D721Med (cell line): ENCODE data around the gene CAPN10.
"Not testable (repeated sequence)": the region's sequence is repeated elsewhere in the genome, so short reads cannot be mapped to it uniquely, and the experiment has no call there.

Experiments used
- DNase-seq: peaks from one replicate; pipeline ENCODE4 v3.0.0; 2011; ENCODE audit warnings: low spot score; ENCODE audit not compliant: insufficient read length
- FAIRE-seq: peaks from 2 replicates; lab custom pipeline; 2011; peaks lifted over from hg19 to GRCh38; lab: Jason Lieb, UNC
- CTCF ChIP-seq: IDR thresholded peaks from 2 replicates; pipeline ENCODE4 v1.5.1; 2012; ENCODE audit warnings: mild to moderate bottlenecking, control low read depth; ENCODE audit not compliant: insufficient read depth; ENCODE audit errors: missing control alignments

Gene CAPN10

DNA sequence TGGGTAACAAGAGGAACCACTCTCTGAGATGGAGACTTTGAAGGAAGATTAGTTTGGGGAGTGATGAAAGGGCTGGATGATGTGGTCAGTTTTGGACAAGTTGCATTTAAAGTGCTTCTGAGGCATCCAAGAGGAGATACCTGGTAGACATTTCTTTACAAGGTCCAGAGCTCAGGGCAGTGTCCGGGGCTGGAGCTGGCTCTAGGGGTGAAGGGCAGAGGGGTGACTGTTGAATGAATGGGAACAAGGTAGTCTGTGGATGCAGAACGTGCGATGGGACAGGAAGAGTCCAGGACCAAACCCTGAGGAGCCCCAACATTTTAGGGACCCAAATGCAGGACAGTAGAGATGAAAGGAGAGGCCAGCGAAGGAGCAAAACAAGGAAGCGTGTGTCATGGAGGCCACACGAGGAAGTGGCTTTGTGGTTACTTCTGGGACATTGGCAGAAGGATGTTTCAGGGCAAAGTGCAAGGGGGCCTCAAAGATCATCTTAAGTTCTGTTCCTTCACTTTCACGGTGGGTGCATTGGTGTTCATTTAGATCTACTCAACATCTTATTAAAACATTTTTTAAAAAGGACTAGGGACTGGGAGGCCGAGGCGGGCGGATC, 25.2 kb downstream of the CAPN10 start:
- no peak for TF ChIP-seq CTCF
- no peak for DNase-seq
- FAIRE-seq, result no peak

DNA sequence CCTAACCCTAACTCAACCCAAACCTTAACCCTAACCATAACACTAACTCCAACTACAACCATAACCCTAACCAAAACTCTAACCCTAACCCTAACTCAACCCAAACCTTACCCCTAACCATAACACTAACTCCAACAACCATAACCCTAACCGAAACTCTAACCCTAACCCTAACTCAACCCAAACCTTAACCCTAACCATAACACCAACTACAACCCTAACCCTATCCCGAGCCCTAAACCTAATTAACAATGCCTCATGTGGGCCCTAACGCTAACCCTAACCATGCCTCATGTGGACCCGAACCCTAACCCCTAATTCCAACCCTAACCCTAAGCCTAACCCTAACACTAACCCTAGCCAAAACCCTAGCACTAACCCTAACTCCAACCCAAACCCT, 27.2 kb downstream of the CAPN10 start:
- FAIRE-seq, result no peak
- no peak for TF ChIP-seq CTCF

DNA sequence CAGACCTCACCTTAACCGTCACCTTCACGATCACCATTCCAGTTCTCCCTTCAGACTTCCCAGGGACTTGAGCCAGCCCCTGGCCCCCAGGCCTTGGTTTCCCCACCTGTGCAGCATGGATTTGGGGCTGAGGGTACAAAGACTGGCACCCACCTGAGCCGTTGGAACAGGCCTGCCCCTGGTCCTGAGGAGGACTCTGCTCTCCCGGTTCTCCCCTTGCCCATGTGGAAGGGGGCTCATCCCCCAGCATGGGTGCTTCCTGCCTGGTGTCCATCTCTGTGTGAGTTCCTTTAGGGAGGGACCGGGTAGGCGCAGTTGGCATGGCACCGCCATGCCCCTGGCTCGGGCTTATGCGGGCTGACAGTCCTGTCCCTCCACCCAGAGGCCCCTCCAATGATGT, 27.9 kb downstream of the CAPN10 start:
- no peak for TF ChIP-seq CTCF
- DNase-seq, result no peak
- FAIRE-seq, result no peak

More for the DNA sequence above, 27.2 kb downstream of the CAPN10 start:
- DNase-seq, result no peak

GRCh38 chr2:240615396-240615795, 28.9 kb downstream of the CAPN10 start:
- FAIRE-seq, result no peak
- DNase-seq, result no peak
- TF ChIP-seq CTCF, result no peak

DNA sequence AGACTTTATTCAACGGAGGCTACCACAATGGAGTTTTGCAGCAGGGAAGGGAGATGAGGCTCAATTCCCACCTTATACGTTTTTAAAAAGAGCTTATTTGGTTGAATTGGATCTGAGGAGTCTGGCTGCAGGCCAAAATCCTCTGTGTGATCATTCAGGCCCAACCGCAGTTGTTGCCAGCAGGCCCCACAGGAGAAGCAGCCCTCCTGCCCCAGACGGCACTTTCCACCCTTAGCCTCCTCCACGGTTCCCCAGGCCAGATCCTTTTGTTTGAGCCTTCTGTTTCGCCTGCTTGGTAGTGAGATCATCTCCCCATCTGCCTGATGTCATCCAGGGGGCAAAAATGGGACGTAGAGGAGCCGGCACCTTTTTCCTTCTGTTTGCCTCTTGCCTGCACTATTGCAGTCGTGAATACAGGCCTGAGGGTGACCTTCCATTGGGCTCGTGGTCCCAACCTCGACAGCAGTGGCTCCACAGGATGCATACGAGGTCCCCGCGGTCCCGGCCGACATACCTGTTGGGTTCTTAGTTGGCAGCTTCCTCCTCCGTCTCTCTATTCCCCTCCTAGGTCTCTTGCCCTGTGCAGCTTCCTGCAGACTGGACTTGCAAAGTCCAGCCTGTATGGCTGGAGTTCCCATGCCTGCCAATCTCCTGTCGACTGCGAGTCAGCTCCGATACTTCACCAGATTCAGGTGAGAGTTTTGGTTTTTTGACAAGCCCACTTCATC, 29.4 kb downstream of the CAPN10 start:
- DNase-seq (no peak), FAIRE-seq (no peak)
- TF ChIP-seq CTCF, result no peak

DNA sequence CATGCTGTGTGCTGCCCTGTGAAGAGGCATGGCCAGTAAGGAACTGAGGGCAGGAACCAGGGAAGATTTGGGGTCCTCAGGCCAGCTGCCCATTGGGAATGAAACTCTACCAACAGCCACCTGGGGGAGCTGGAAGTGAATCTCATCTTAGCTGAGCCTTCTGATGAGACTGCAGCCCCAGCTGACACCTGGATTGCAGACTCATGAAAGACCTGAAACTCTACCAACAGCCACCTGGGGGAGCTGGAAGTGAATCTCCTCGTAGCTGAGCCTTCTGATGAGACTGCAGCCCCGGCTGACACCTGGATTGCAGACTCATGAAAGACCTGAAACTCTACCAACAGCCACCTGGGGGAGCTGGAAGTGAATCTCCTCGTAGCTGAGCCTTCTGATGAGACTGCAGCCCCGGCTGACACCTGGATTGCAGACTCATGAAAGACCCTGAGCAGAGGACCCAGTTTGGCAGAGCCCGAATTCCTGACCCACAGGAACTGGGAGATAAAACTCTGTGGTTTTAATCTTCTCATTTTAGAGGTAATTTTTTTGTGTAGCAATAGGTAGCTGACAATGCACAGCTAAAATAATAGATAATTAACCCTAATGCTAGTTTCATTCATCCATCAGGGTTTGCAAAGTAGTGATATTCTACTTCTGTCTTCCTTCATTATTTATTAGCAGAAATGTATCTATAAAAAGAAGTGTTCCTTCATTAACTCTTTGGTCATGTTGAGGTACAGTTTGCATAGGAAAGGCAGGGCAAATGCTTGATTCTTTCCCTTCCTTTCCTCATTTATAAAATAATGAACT, 30.5 kb downstream of the CAPN10 start:
- not testable (repeated sequence) for FAIRE-seq, DNase-seq

GRCh38 chr2:240618776-240619175, 32.2 kb downstream of the CAPN10 start:
- TF ChIP-seq CTCF, result no peak
- FAIRE-seq (no peak), DNase-seq (no peak)
